ENCODE measurements around the gene MACROD1. TPM values are rescaled to one million over a fixed set of nuclear protein-coding genes. Genes with fewer than 3 reads are reported as not detected.

MACROD1 gene
- total RNA-seq, 2 experiments from 2014 or later, result 13.5 to 16.1 TPM

DNA sequence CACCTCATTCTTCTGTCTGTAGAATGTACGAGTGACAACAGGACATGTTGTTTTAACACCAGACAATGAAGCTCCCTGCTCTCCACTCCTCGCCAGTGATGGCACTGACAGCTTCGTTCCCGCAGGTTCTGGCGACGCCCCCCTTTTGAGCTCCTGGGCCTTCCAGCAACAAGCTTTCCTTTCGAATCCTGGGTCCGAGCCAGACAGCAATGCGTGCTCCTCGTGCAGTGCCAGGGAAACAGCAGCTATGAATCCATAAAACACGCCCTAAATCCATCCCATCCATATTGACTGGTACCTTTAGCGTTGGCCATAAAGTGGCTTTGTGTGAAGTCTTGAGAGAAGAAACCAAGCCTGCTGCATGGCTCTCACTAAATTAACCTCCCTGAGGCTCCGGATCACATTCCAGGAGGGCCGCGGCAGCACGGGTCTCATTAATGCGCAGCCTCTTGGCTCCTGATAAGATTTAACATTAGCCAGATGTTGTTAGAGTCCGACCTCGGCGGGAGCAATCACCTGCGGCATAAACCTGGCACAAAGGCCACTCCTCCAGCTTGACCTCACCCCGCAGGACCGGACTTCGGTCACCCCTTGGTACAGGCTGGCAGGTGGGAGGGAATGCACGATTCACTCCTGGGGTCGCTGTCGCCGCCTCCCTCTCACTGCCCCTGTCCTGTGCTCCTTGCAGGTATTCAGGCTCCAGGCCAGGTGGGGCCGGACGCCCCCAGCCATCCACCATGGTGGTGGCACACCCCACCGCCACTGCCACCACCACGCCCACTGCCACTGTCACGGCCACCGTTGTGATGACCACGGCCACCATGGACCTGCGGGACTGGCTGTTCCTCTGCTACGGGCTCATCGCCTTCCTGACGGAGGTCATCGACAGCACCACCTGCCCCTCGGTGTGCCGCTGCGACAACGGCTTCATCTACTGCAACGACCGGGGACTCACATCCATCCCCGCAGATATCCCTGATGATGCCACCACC lies 50.1 kb downstream of the MACROD1 start:
- DNase-seq (no peak), ATAC-seq (ENCODE audit: low read depth) (no peak)
- no peaks in the 10 kb centered on the region for H3K4me1 Mint-ChIP-seq
- no peaks in the 10 kb centered on the region for H3K9me3 Mint-ChIP-seq
- no peak overlapping the region for H3K27ac Mint-ChIP-seq
- H3K4me3 Mint-ChIP-seq, result no peak overlapping the region
- H3K27me3 Mint-ChIP-seq, result no peaks in the 10 kb centered on the region
- H3K36me3 Mint-ChIP-seq, result no peaks in the 10 kb centered on the region
- POLR2A ChIA-PET, result no interaction called here

GRCh38 chr11:64114231-64114630 lies 51.7 kb downstream of the MACROD1 start:
- POLR2A ChIA-PET, result no interaction called here

GRCh38 chr11:64113462-64113780 lies 52.5 kb downstream of the MACROD1 start:
- no peaks in the 10 kb centered on the region for H3K4me1 Mint-ChIP-seq
- H3K9me3 Mint-ChIP-seq, result no peaks in the 10 kb centered on the region
- H3K36me3 Mint-ChIP-seq, result no peaks in the 10 kb centered on the region
- no peak overlapping the region for H3K27ac Mint-ChIP-seq
- DNase-seq (no peak), ATAC-seq (ENCODE audit: low read depth) (no peak)
- H3K27me3 Mint-ChIP-seq, result no peaks in the 10 kb centered on the region
- H3K4me3 Mint-ChIP-seq, result no peak overlapping the region
- POLR2A ChIA-PET, result no interaction called here

More at GRCh38 chr11:64114231-64114630, 51.7 kb downstream of the MACROD1 start:
- Mint-ChIP-seq H3K9me3 (no peaks in the 10 kb centered on the region), H3K36me3 (no peaks in the 10 kb centered on the region), H3K27me3 (no peaks in the 10 kb centered on the region), H3K4me3 (no peak overlapping the region), H3K27ac (no peak overlapping the region), H3K4me1 (no peaks in the 10 kb centered on the region)
- ATAC-seq (ENCODE audit: low read depth) (no peak), DNase-seq (no peak)

DNA sequence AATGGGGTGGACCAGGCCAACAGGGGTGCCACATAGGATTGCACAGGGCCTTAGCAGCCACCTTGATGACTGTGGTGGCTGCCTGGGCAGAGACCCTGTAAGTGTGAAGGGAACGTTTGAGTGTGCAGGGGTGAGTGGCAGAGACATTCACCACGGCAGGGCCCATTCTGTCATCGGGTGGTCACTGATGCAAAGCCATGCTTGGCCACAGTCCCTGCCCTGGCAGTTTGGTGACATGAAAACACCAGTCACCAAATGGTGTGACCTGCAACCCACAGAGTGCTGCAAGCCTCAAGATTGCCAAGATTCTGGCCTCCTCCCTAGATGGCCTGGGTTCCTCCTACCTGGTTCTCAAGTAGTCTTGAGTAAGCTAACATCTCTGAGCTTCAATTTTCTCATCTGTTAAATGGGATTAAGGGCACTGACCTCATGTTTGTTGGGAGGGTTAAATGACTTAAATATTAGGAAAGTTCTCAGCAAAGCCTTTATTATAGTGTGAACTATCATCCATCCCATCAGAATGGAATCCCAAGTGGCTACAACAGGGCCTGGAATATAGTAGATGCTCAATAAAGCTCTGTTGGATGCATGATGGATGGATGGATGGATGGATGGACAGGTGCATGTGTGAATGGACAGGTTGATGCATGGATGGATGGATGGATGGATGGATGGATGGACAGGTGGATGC lies 53.0 kb downstream of the MACROD1 start:
- Mint-ChIP-seq H3K9me3 (no peaks in the 10 kb centered on the region), H3K36me3 (no peaks in the 10 kb centered on the region), H3K4me3 (no peak overlapping the region), H3K27ac (no peak overlapping the region), H3K27me3 (no peaks in the 10 kb centered on the region), H3K4me1 (no peaks in the 10 kb centered on the region)
- ATAC-seq (ENCODE audit: low read depth), result no peak
- DNase-seq, result no peak
- POLR2A ChIA-PET, result no interaction called here

DNA sequence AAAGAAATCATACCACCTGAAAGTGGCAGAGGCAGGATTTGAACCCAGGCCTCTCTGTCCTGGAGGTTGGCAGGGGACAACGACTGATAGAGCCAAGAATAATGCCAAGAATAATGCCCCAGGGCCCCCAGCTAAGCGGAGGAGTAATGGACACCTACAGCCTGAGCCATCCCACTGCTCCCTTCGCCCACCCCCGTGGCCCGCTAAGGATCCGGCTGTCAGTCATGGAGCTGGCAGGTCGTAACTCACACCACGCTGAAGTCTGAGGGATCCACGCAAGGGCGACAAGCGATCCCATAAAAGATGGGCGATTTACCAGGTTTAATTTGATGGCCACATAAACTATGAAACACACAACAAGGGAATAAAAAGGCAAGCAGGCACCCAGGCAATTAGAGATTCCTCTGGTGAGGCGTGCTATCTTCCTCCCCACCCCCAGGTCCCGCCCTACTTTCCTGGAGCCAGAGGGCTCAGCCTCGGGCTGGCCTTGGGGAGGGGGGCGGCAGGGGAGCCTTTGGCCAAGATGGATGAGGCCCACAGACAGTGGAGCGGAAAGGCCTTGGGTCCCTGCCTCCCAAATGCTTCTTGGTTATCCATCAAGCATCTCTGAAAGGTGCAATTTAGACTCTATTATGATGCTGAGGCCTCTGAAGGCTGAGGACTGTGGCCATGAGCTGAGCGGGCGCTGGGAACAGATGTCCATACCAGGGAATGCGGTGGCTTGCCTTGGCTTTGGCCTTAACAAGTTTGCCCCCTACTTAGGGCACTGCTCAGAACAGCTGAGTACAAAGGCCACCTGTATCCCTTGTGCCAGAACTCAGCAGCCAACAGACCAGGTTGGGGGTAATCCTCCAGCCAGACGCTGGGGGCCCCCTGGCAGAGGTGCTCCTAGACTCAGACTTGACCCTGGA lies 55.2 kb downstream of the MACROD1 start:
- no peaks in the 10 kb centered on the region for H3K4me1 Mint-ChIP-seq
- H3K4me3 Mint-ChIP-seq, result no peak overlapping the region

GRCh38 chr11:64109332-64109731 lies 56.6 kb downstream of the MACROD1 start:
- no peaks in the 10 kb centered on the region for H3K4me1 Mint-ChIP-seq
- POLR2A ChIA-PET, result no interaction called here
- no peak for DNase-seq
- no peaks in the 10 kb centered on the region for H3K36me3 Mint-ChIP-seq
- H3K9me3 Mint-ChIP-seq, result no peaks in the 10 kb centered on the region
- no peak for ATAC-seq (ENCODE audit: low read depth)
- H3K4me3 Mint-ChIP-seq, result no peak overlapping the region
- no peak overlapping the region for H3K27ac Mint-ChIP-seq
- no peaks in the 10 kb centered on the region for H3K27me3 Mint-ChIP-seq

More for the DNA sequence above, 55.2 kb downstream of the MACROD1 start:
- no peak for DNase-seq
- POLR2A ChIA-PET, result no interaction called here
- H3K27me3 Mint-ChIP-seq, result no peaks in the 10 kb centered on the region
- no peak overlapping the region for H3K27ac Mint-ChIP-seq
- no peaks in the 10 kb centered on the region for H3K36me3 Mint-ChIP-seq
- no peaks in the 10 kb centered on the region for H3K9me3 Mint-ChIP-seq
- no peak for ATAC-seq (ENCODE audit: low read depth)

DNA sequence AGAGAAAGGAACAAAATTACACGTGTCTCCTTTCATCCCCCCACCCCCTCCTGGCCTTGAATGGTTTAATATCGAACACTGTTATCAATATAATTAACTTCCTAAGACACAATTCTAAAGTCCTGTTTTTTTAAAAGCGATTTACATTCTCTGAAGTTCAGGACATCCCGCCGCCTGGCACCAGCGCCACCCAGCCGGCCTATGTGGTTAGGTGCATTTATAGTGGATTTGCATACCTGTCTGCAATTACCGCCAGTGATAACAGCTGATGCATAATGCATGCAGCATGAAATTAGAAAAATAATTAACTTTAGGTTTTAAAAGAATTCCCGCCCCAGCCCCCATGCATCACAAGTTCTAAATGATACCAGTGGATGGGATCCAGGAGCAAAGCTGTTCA lies 58.6 kb downstream of the MACROD1 start:
- DNase-seq (no peak), ATAC-seq (ENCODE audit: low read depth) (no peak)
- Mint-ChIP-seq H3K36me3 (no peaks in the 10 kb centered on the region), H3K4me1 (no peaks in the 10 kb centered on the region), H3K27ac (no peak overlapping the region), H3K9me3 (no peaks in the 10 kb centered on the region), H3K27me3 (no peaks in the 10 kb centered on the region), H3K4me3 (no peak overlapping the region)
- POLR2A ChIA-PET, result no interaction called here

GRCh38 chr11:64104632-64105031 lies 61.3 kb downstream of the MACROD1 start:
- DNase-seq, result no peak
- no peaks in the 10 kb centered on the region for H3K27me3 Mint-ChIP-seq

GRCh38 chr11:64103277-64103985 lies 62.5 kb downstream of the MACROD1 start:
- H3K36me3 Mint-ChIP-seq, result no peaks in the 10 kb centered on the region
- DNase-seq (no peak), ATAC-seq (ENCODE audit: low read depth) (no peak)
- no peaks in the 10 kb centered on the region for H3K4me1 Mint-ChIP-seq
- H3K27ac Mint-ChIP-seq, result no peak overlapping the region
- POLR2A ChIA-PET, result no interaction called here
- H3K4me3 Mint-ChIP-seq, result no peak overlapping the region
- H3K9me3 Mint-ChIP-seq, result no peaks in the 10 kb centered on the region
- no peaks in the 10 kb centered on the region for H3K27me3 Mint-ChIP-seq

More at GRCh38 chr11:64104632-64105031, 61.3 kb downstream of the MACROD1 start:
- no peaks in the 10 kb centered on the region for H3K9me3 Mint-ChIP-seq
- H3K4me1 Mint-ChIP-seq, result no peaks in the 10 kb centered on the region
- no peaks in the 10 kb centered on the region for H3K36me3 Mint-ChIP-seq
- no peak overlapping the region for H3K27ac Mint-ChIP-seq
- H3K4me3 Mint-ChIP-seq, result no peak overlapping the region
- POLR2A ChIA-PET, result no interaction called here
- ATAC-seq (ENCODE audit: low read depth), result no peak

- Mint-ChIP-seq H3K9me3 (no peaks in the 10 kb centered on the region), H3K27me3 (no peaks in the 10 kb centered on the region), H3K36me3 (no peaks in the 10 kb centered on the region), H3K4me1 (no peaks in the 10 kb centered on the region), H3K27ac (no peak overlapping the region), H3K4me3 (no peak overlapping the region)
- ATAC-seq (ENCODE audit: low read depth), result no peak
- POLR2A ChIA-PET, result no interaction called here
- no peak for DNase-seq
Observed at GRCh38 chr11:64102005-64102738, 63.7 kb downstream of the MACROD1 start.

DNA sequence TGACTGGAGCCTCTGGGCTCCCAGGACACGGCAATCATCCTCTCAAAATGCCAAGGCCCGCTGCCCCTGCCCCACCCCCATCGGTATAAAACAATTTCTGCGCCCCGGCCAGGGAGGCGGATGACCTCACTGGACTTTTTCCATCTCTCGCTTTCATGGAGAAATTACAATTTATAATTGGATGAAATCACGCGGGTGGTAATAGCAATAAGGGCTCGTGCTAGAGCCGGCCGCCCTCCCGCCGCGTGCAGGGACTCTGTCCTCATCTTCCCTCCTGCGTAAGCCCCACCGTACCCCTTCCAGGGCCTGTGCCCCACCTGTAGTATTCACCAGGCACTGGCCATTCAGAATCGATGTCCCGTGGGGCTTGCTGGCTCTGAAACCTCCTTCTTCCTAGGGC lies 64.5 kb downstream of the MACROD1 start:
- H3K27me3 Mint-ChIP-seq, result no peaks in the 10 kb centered on the region
- POLR2A ChIA-PET, result no interaction called here
- no peaks in the 10 kb centered on the region for H3K36me3 Mint-ChIP-seq

DNA sequence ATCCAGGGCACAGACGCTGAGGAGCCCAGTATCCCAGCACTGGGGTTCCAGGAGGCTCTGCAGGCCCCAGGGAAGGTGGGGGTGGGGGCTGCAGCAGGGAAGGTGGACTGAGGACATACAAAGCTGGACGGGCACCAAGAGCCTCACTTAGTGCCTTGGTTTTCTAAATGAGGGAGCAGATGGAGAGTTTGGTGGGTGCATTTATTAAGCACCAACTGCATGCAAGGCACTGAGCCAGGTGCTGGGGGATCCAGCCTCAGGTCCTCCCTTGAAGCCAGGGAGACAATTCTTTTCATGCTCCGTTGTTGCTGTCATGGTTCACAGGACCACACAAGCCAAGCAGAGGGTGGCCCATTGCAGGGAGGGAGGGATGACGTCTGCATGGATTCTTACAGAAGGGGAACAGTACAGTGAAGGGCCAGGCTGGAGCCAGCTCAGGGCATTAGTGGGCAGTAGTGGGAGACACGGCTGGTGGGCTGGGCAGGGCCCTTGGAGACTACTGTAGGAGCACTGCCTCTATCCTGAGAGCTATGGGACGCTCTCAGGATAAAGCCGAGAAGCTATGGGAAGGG lies 65.0 kb downstream of the MACROD1 start:
- no peak for ATAC-seq (ENCODE audit: low read depth)
- no peak for DNase-seq
- Mint-ChIP-seq H3K4me3 (no peak overlapping the region), H3K27me3 (no peaks in the 10 kb centered on the region), H3K27ac (no peak overlapping the region), H3K36me3 (no peaks in the 10 kb centered on the region), H3K9me3 (no peaks in the 10 kb centered on the region), H3K4me1 (no peaks in the 10 kb centered on the region)
- POLR2A ChIA-PET, result no interaction called here

More for the DNA sequence above, 64.5 kb downstream of the MACROD1 start:
- DNase-seq (no peak), ATAC-seq (ENCODE audit: low read depth) (no peak)
- H3K4me3 Mint-ChIP-seq, result no peak overlapping the region
- H3K9me3 Mint-ChIP-seq, result no peaks in the 10 kb centered on the region
- no peaks in the 10 kb centered on the region for H3K4me1 Mint-ChIP-seq
- H3K27ac Mint-ChIP-seq, result no peak overlapping the region
